Transverse colon (tissue), 3 donors: ENCODE measurements around the gene TOMM6.

Experiments
- POLR2A ChIP-seq: fragments of 450-650 bp; IDR thresholded peaks from one replicate; pipeline ENCODE4 v1.6.1; 2016; ENCODE audit warnings: antibody characterized with exemption, mild to moderate bottlenecking, moderate library complexity
- TF ChIP-seq, protein P1 (sequence below), 5 experiments: fragments of 200-600 bp in 3 of 5; fragments of 450-650 bp in 2 of 5; sonication (generic) in 3 of 5; IDR thresholded peaks; 1 replicate in 2 of 5; 2 replicates in 3 of 5; pipeline ENCODE4 v1.5.1; 2016 to 2017; ENCODE audit warnings: antibody characterized with exemption in 5 of 5, inconsistent platforms in 3 of 5, mild to moderate bottlenecking in 2 of 5, moderate library complexity in 1 of 5

DNA sequence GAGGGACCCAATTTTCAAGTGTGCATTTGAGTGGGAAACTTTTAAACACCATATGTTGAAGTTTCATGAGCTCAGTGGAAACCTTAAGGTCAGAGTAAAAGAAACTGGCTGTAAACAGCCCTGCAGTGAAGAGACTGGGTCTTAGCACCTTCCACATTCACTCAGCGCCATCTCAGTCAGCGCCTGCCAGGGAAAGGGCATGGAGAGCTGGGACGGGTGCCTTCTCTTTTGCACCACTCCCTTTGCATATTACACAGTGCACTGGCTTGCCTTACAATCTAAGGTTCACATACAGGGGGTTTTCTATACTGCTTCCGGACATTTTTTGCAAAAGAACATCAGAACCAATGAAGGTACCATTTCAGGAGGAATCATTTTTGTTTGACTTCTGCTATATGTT is 4.5 kb downstream of the TOMM6 start:
- no peak for TF ChIP-seq POLR2A
- TF ChIP-seq, protein P1, sequence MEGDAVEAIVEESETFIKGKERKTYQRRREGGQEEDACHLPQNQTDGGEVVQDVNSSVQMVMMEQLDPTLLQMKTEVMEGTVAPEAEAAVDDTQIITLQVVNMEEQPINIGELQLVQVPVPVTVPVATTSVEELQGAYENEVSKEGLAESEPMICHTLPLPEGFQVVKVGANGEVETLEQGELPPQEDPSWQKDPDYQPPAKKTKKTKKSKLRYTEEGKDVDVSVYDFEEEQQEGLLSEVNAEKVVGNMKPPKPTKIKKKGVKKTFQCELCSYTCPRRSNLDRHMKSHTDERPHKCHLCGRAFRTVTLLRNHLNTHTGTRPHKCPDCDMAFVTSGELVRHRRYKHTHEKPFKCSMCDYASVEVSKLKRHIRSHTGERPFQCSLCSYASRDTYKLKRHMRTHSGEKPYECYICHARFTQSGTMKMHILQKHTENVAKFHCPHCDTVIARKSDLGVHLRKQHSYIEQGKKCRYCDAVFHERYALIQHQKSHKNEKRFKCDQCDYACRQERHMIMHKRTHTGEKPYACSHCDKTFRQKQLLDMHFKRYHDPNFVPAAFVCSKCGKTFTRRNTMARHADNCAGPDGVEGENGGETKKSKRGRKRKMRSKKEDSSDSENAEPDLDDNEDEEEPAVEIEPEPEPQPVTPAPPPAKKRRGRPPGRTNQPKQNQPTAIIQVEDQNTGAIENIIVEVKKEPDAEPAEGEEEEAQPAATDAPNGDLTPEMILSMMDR (IDR thresholded peaks at IDR 0.05): no peak
